ENCODE results near the gene SRRT.
A peak's percentile ranks its signal among the peaks of the same experiment; 100 is the strongest.
"Not testable (repeated sequence)": the region's sequence is repeated elsewhere in the genome, so short reads cannot be mapped to it uniquely, and the experiment has no call there.

Gene SRRT

GRCh38 chr7:100874577-100875355, at the start of gene SRRT:
TSS of gene SRRT (plus strand) at chr7:100875103. CDS start at chr7:100875591, 488 bp downstream.
- DNase-seq, result peak; percentile 98

GRCh38 chr7:100825215-100825671, 49.7 kb upstream of the SRRT start:
- DNase-seq, result no peak

- DNase-seq, result no peak
Measured at GRCh38 chr7:100825751-100826513, 49.0 kb upstream of the SRRT start.

GRCh38 chr7:100826514-100827329, 48.2 kb upstream of the SRRT start:
- DNase-seq, result no peak

GRCh38 chr7:100827330-100828226, 47.3 kb upstream of the SRRT start, which contains the start of gene EPHB4:
TSS of gene EPHB4 (minus strand) at chr7:100827523. CDS start at chr7:100827030, 493 bp downstream.
- DNase-seq, result peak; percentile 2

GRCh38 chr7:100829150-100829716, 45.7 kb upstream of the SRRT start:
- no peak for DNase-seq

GRCh38 chr7:100830396-100830795, 44.5 kb upstream of the SRRT start:
- DNase-seq, result no peak

GRCh38 chr7:100832281-100832633, 42.6 kb upstream of the SRRT start:
- DNase-seq, result no peak

GRCh38 chr7:100835903-100836811, 38.7 kb upstream of the SRRT start:
- no peak for DNase-seq

GRCh38 chr7:100836812-100837098, 38.1 kb upstream of the SRRT start:
- no peak for DNase-seq

- peak; percentile 74 for DNase-seq
Measured at GRCh38 chr7:100837099-100837836, 37.6 kb upstream of the SRRT start.

GRCh38 chr7:100839361-100839760, 35.5 kb upstream of the SRRT start:
- no peak for DNase-seq

GRCh38 chr7:100840470-100841100, 34.3 kb upstream of the SRRT start:
- no peak for DNase-seq

- no peak for DNase-seq
Measured at GRCh38 chr7:100847360-100847759, 27.5 kb upstream of the SRRT start.

- DNase-seq, result peak; percentile 85
Measured at GRCh38 chr7:100852048-100852872, 22.6 kb upstream of the SRRT start, which contains the start of gene SLC12A9. TSS of gene SLC12A9 (plus strand) at chr7:100852713. CDS start at chr7:100854198, 1,485 bp downstream.

- DNase-seq, result no peak
Measured at GRCh38 chr7:100854146-100854895, 20.6 kb upstream of the SRRT start.

GRCh38 chr7:100854899-100855298, 20.0 kb upstream of the SRRT start:
- DNase-seq, result not testable (repeated sequence)

- no peak for DNase-seq
Measured at GRCh38 chr7:100855515-100855914, 19.4 kb upstream of the SRRT start.

All from stimulated activated CD4-positive, alpha-beta T cell treated with anti-CD3 and anti-CD28 coated beads, Interleukin-12 subunit alpha, Interleukin-12 subunit beta, amount 100 ng/mL, for 4 hours (primary cell).